Activated B cell treated with CpG ODN at 0.5 μM for 24 hours (primary cell): ENCODE results near the gene ERC1. TPM values are rescaled to one million over a fixed set of nuclear protein-coding genes. Genes with fewer than 3 reads are reported as not detected.

Experiments used
- ATAC-seq: fragments of 200-7000 bp; cut with Tn5 transposase; one replicate; pipeline ENCODE4 v1.10.0; 2021; ENCODE audit warnings: low read depth, mild to moderate bottlenecking, moderate library complexity
- CTCF ChIA-PET: fragments of 350-600 bp; sonication (Branson Sonifier 250); formaldehyde crosslinking; loops from one replicate; lab custom pipeline; 2021; ENCODE audit warnings: antibody characterized with exemption; lab: Charles Lee
- POLR2A ChIA-PET: fragments of 350-600 bp; sonication (Branson Sonifier 250); formaldehyde crosslinking; loops from one replicate; lab custom pipeline; 2021; ENCODE audit warnings: antibody characterized with exemption; lab: Charles Lee
- DNase-seq: peaks from one replicate; pipeline ENCODE4 v3.0.0; 2022
- H3K27ac Mint-ChIP-seq: one replicate; pipeline ENCODE4 v1.8.0; 2020; ENCODE audit warnings: mixed read lengths
- H3K27me3 Mint-ChIP-seq: one replicate; pipeline ENCODE4 v1.8.0; 2021; ENCODE audit warnings: mixed read lengths
- H3K36me3 Mint-ChIP-seq: one replicate; pipeline ENCODE4 v1.8.0; 2021; ENCODE audit warnings: low read depth, mixed read lengths
- H3K4me1 Mint-ChIP-seq: one replicate; pipeline ENCODE4 v1.8.0; 2021; ENCODE audit warnings: mixed read lengths
- H3K4me3 Mint-ChIP-seq: one replicate; pipeline ENCODE4 v1.8.0; 2020; ENCODE audit warnings: mild to moderate bottlenecking, mixed read lengths
- H3K9me3 Mint-ChIP-seq: one replicate; pipeline ENCODE4 v1.8.0; 2020; ENCODE audit warnings: mixed read lengths
- CTCF ChIP-seq: fragments of 200-600 bp; IDR thresholded peaks from one replicate; pipeline ENCODE4 v1.8.0; 2022; ENCODE audit warnings: antibody characterized with exemption, mild to moderate bottlenecking
- intact Hi-C: fragments of 100-400 bp; cut with micrococcal nuclease; formaldehyde crosslinking; loops from one replicate; pipeline ENCODE4 v1.15.1; 2024
- total RNA-seq: library from RNA; stranded (reverse); gene quantifications from 2 replicates; pipeline ENCODE4 v1.2.3, GENCODE V29; 2022

ERC1 gene
- total RNA-seq, 1 donor from 2014 or later, result 57.0 TPM

- Mint-ChIP-seq H3K4me1 (no peaks in the 10 kb centered on the region), H3K9me3 (peaks cover 7% of the 10 kb centered on the region), H3K27ac (no peak overlapping the region), H3K4me3 (no peak overlapping the region), H3K36me3 (peaks cover 22% of the 10 kb centered on the region), H3K27me3 (no peaks in the 10 kb centered on the region)
- DNase-seq (no peak), ATAC-seq (no peak)
- ChIA-PET POLR2A (interaction anchor here (0.9 kb wide), 1 partner anchor 28 kb away, joined by 4 read pairs; the partner anchor contains the start of gene ERC1), CTCF (no interaction called here)
- intact Hi-C loops, result no loop called here
- no peak for TF ChIP-seq CTCF
These were observed 28.3 kb downstream of the ERC1 start for GRCh38 chr12:1019283-1019682.

- H3K36me3 Mint-ChIP-seq, result peaks cover 22% of the 10 kb centered on the region
- no peak for TF ChIP-seq CTCF
- no peaks in the 10 kb centered on the region for H3K4me1 Mint-ChIP-seq
- ChIA-PET CTCF (no interaction called here), POLR2A (no interaction called here)
- peaks cover 7% of the 10 kb centered on the region for H3K9me3 Mint-ChIP-seq
- H3K4me3 Mint-ChIP-seq, result no peak overlapping the region
- ATAC-seq (no peak), DNase-seq (no peak)
- no peaks in the 10 kb centered on the region for H3K27me3 Mint-ChIP-seq
- H3K27ac Mint-ChIP-seq, result no peak overlapping the region
- intact Hi-C loops, result no loop called here
These were observed 29.4 kb downstream of the ERC1 start for GRCh38 chr12:1020389-1020788.

- intact Hi-C loops, result no loop called here
- DNase-seq (no peak), ATAC-seq (no peak)
- peaks cover 25% of the 10 kb centered on the region for H3K36me3 Mint-ChIP-seq
- no peaks in the 10 kb centered on the region for H3K4me1 Mint-ChIP-seq
- H3K4me3 Mint-ChIP-seq, result no peak overlapping the region
- CTCF ChIA-PET, result no interaction called here
- no peak for TF ChIP-seq CTCF
- H3K27me3 Mint-ChIP-seq, result no peaks in the 10 kb centered on the region
- no peak overlapping the region for H3K27ac Mint-ChIP-seq
- peaks cover 7% of the 10 kb centered on the region for H3K9me3 Mint-ChIP-seq
- POLR2A ChIA-PET, result no interaction called here
These were observed 31.3 kb downstream of the ERC1 start for GRCh38 chr12:1022032-1022970.

GRCh38 chr12:1030779-1031178 lies 39.8 kb downstream of the ERC1 start:
- Mint-ChIP-seq H3K4me3 (no peak overlapping the region), H3K4me1 (no peaks in the 10 kb centered on the region), H3K9me3 (no peaks in the 10 kb centered on the region), H3K27ac (no peak overlapping the region), H3K27me3 (no peaks in the 10 kb centered on the region), H3K36me3 (peaks cover 42% of the 10 kb centered on the region)
- DNase-seq (no peak), ATAC-seq (no peak)
- no peak for TF ChIP-seq CTCF
- ChIA-PET CTCF (no interaction called here), POLR2A (no interaction called here)
- intact Hi-C loops, result no loop called here

GRCh38 chr12:1034243-1034642 lies 43.2 kb downstream of the ERC1 start:
- no peak for ATAC-seq
- no peak overlapping the region for H3K27ac Mint-ChIP-seq
- peaks cover 23% of the 10 kb centered on the region for H3K36me3 Mint-ChIP-seq
- ChIA-PET POLR2A (no interaction called here), CTCF (no interaction called here)
- H3K4me3 Mint-ChIP-seq, result no peak overlapping the region
- no peaks in the 10 kb centered on the region for H3K4me1 Mint-ChIP-seq
- no peaks in the 10 kb centered on the region for H3K9me3 Mint-ChIP-seq
- no peak for DNase-seq
- intact Hi-C loops, result no loop called here
- TF ChIP-seq CTCF, result no peak
- H3K27me3 Mint-ChIP-seq, result no peaks in the 10 kb centered on the region
